Lung (tissue), 12 donors: ENCODE measurements around the gene LRRC56. TPM values are rescaled to one million over a fixed set of nuclear protein-coding genes. Genes with fewer than 3 reads are reported as not detected.

Source experiments
- ATAC-seq: fragments of 200-7000 bp; cut with Tn5 transposase; one replicate; pipeline ENCODE4 v1.9.1; 2020; ENCODE audit warnings: moderate number of reproducible peaks; ENCODE audit not compliant: insufficient read depth, low FRiP score
- DNase-seq, 3 donors: peaks; one replicate each; pipeline ENCODE4 v3.0.0-alpha.2; 2013 to 2017
- H3K27ac ChIP-seq, 2 donors: one replicate each; pipeline ENCODE4 v1.5.1; 2013; ENCODE audit warnings: mild to moderate bottlenecking in 2 of 2, moderate library complexity in 2 of 2, control low read depth in 1 of 2, inconsistent platforms in 1 of 2, low read depth in 1 of 2, low read length in 1 of 2
- H3K27me3 ChIP-seq, 3 donors: one replicate each; pipeline ENCODE4 v1.5.1; 2013; ENCODE audit warnings: low read length in 2 of 3; ENCODE audit not compliant: control insufficient read depth in 3 of 3, insufficient read depth in 3 of 3
- H3K36me3 ChIP-seq, 4 donors: one replicate each; pipeline ENCODE4 v1.5.1; 2013; ENCODE audit warnings: low read length in 4 of 4, mild to moderate bottlenecking in 1 of 4, moderate library complexity in 1 of 4; ENCODE audit not compliant: control insufficient read depth in 4 of 4, insufficient read depth in 4 of 4
- H3K4me1 ChIP-seq, 5 donors: one replicate each; pipeline ENCODE4 v1.5.1; 2013; ENCODE audit warnings: low read length in 5 of 5, mild to moderate bottlenecking in 2 of 5, moderate library complexity in 1 of 5; ENCODE audit not compliant: control insufficient read depth in 5 of 5, insufficient read depth in 5 of 5
- H3K4me3 ChIP-seq: one replicate; pipeline ENCODE4 v1.5.1; 2013; ENCODE audit warnings: mild to moderate bottlenecking, control low read depth, moderate library complexity
- H3K9ac ChIP-seq, 2 donors: one replicate each; pipeline ENCODE4 v1.5.1; 2013; ENCODE audit warnings: low read length in 2 of 2, control low read depth in 1 of 2; ENCODE audit not compliant: insufficient read depth in 1 of 2
- H3K9me3 ChIP-seq, 4 donors: one replicate each; pipeline ENCODE4 v1.5.1; 2013; ENCODE audit warnings: low read length in 3 of 4, mild to moderate bottlenecking in 1 of 4, moderate library complexity in 1 of 4; ENCODE audit not compliant: control insufficient read depth in 4 of 4, insufficient read depth in 3 of 4
- WGBS, 2 donors: extraction: QIAGEN DNeasy Blood & Tissue Kit; methylation state at CpG; one replicate each; pipeline ENCODE4 v1.1.7; 2013; 5-methylcytosine and 5-hydroxymethylcytosine counted together
- polyA plus RNA-seq, 2 donors: library from polyadenylated mRNA; stranded (reverse); fragments of 200-250 nt; gene quantifications; one replicate each; pipeline ENCODE4 v1.2.1, GENCODE V29; 2013
- total RNA-seq, 2 donors: library from RNA; depleted of rRNA in 1 of 2; stranded (reverse); fragments of >200 nt in 1 of 2; gene quantifications; one replicate each; pipeline ENCODE4 v1.2.1, GENCODE V29; 2014 to 2021
- TF ChIP-seq, protein P1 (sequence below): IDR thresholded peaks from 2 replicates; pipeline ENCODE4 v1.5.1; 2012; ENCODE audit warnings: mild to moderate bottlenecking; ENCODE audit errors: control extremely low read depth, extremely low read depth
- donor health status: control.
- donor health status: control.
- donor health status: Bipolar disorder and iron deficiency.
- donor health status: healthy.
- donor health status: DM: yes; HTN: yes; CAD: no.

The LRRC56 gene
- total and polyA plus RNA-seq, 4 donors, result 3.4 to 11.7 (median 4.7) TPM

DNA sequence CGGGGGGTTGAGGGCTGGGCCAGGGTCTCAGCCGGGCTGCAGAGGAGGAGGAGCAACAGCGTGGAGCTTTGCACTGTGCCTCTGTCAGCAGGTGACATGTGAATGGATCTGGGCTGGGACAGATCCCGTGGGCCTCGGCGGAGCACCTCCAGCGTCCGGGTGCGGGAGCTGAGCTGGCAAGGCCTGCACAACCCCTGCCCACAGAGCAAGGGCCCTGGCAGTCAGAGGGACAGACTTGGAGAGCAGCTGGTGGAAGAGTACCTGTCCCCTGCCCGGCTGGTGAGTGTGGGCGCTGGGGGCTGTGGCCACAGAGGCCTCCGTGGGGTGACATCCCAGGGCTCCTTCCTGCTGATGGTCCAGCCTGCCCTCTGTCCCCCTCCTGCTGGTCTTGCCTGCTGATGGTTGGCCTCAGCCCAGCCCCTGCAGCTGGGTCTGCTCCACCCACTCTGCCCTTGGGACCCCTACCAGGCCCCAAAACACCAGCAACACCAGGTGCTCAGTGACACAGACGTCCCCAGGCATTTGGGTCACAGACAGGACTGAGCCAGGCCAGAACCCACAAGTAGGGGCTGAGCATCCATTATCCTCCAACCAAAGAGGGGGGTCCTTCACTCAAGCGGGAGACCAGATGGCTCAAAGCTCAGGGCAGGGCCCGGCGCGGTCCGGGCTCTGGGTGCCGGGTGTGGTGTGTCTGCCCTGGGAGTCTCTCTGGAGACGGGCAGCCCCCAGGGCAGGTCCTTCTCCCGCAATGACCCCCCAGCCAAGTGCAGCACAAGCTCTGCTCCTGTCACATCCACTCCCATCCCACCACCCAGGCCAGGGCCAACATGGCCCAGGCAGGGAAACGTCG lies 3.5 kb downstream of the LRRC56 start:
- Histone ChIP-seq H3K36me3 (no peaks in the 10 kb centered on the region), H3K9ac (no peak overlapping the region), H3K9me3 (peaks cover 0 to 2% (median 0%) of the 10 kb centered on the region in 4 donors), H3K27ac (no peak overlapping the region), H3K27me3 (peaks cover 0 to 11% (median 10%) of the 10 kb centered on the region in 3 donors), H3K4me1 (peaks cover 0 to 15% (median 6%) of the 10 kb centered on the region in 5 donors), H3K4me3 (no peak overlapping the region)
- TF ChIP-seq, protein P1, sequence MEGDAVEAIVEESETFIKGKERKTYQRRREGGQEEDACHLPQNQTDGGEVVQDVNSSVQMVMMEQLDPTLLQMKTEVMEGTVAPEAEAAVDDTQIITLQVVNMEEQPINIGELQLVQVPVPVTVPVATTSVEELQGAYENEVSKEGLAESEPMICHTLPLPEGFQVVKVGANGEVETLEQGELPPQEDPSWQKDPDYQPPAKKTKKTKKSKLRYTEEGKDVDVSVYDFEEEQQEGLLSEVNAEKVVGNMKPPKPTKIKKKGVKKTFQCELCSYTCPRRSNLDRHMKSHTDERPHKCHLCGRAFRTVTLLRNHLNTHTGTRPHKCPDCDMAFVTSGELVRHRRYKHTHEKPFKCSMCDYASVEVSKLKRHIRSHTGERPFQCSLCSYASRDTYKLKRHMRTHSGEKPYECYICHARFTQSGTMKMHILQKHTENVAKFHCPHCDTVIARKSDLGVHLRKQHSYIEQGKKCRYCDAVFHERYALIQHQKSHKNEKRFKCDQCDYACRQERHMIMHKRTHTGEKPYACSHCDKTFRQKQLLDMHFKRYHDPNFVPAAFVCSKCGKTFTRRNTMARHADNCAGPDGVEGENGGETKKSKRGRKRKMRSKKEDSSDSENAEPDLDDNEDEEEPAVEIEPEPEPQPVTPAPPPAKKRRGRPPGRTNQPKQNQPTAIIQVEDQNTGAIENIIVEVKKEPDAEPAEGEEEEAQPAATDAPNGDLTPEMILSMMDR, result no peak
- ATAC-seq (no peak), DNase-seq (peak in 1 of 3 donors; percentile 11)
- 92 to 94% methylated on average over 23 of the region's 23 CpGs for WGBS, 2 donors

DNA sequence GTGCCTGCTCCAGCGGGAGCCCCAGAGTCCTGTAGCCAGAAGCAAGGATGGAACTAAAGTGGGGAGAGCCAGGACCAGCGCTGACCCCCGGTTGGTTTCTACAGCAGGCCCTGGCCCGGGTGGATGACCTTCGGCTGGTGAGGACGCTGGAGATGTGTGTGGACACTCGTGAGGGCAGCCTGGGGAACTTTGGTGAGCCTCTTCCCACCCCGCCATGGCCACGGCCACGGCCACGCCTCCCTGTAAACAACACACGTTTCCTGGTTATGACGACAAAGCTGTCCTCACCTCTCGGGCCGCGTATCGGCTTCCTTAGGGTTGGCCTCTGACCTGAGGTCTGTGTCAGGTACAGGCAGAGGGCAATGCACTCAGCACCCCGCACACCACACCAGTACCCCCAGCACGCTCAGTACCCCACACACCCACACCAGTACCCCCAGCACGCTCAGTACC lies 4.1 kb downstream of the LRRC56 start:
- ATAC-seq, result no peak
- H3K9me3 ChIP-seq, result peaks cover 0 to 2% (median 0%) of the 10 kb centered on the region in 4 donors
- no peaks in the 10 kb centered on the region for H3K36me3 ChIP-seq
- TF ChIP-seq, protein P1, result no peak
- peaks cover 0 to 10% (median 9%) of the 10 kb centered on the region in 3 donors for H3K27me3 ChIP-seq
- no peak overlapping the region for H3K27ac ChIP-seq
- no peak for DNase-seq
- 88 to 95% methylated on average over 19 to 20 of the region's 20 CpGs for WGBS, 2 donors
- no peak overlapping the region for H3K4me3 ChIP-seq
- H3K9ac ChIP-seq, result no peak overlapping the region
- peaks cover 0 to 12% (median 6%) of the 10 kb centered on the region in 5 donors for H3K4me1 ChIP-seq

DNA sequence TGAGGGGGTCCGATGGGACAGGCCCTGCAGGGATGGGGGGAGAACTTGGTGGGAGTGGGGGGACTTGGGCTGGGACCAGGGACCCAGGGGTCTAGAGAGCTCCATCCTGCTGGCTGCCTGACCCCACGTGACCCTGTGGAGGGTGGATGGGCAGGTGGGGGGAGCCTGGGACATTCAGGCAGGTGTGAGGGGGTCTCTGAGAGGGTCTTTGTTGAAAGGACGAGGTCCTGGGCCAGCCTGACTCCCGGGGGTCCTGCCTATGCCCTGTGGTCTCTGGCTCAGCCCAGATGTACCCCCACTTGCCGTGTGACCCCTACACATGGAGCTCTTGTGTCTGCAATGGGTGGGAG lies 7.5 kb downstream of the LRRC56 start:
- H3K27me3 ChIP-seq, result no peaks in the 10 kb centered on the region
- ATAC-seq (no peak), DNase-seq (no peak)
- H3K9me3 ChIP-seq, result no peaks in the 10 kb centered on the region
- H3K4me3 ChIP-seq, result no peak overlapping the region
- H3K27ac ChIP-seq, result no peak overlapping the region
- H3K36me3 ChIP-seq, result no peaks in the 10 kb centered on the region
- no peaks in the 10 kb centered on the region for H3K4me1 ChIP-seq
- 87 to 88% methylated on average over 5 of the region's 5 CpGs for WGBS, 2 donors
- H3K9ac ChIP-seq, result no peak overlapping the region
- TF ChIP-seq, protein P1, result no peak
